Right lobe of liver (tissue), 6 donors: ENCODE measurements around the gene SYCP2. TPM values are rescaled to one million over a fixed set of nuclear protein-coding genes. Genes with fewer than 3 reads are reported as not detected.
A peak's percentile ranks its signal among the peaks of the same experiment; 100 is the strongest.

Experiments used
- ATAC-seq, 4 donors: fragments of 200-7000 bp; cut with Tn5 transposase; one replicate each; pipeline ENCODE4 v1.9.1; 2020; ENCODE audit warnings: mild to moderate bottlenecking in 4 of 4, moderate library complexity in 4 of 4
- DNase-seq, 3 donors: peaks; one replicate each; pipeline ENCODE4 v3.0.0-alpha.2; 2020
- H3K27ac ChIP-seq, 3 donors: fragments of 200-600 bp; one replicate each; pipeline ENCODE4 v1.8.0; 2022
- H3K27me3 ChIP-seq, 2 donors: fragments of 200-600 bp; one replicate each; pipeline ENCODE4 v1.8.0; 2022
- H3K36me3 ChIP-seq, 4 donors: fragments of 200-600 bp; sonication (generic) in 1 of 4; one replicate each; pipeline versions ENCODE4 v1.5.1 to v1.8.0; 2017 to 2022; ENCODE audit warnings: control low read depth in 1 of 4
- H3K4me1 ChIP-seq, 4 donors: fragments of 200-600 bp; sonication (generic) in 1 of 4; one replicate each; pipeline versions ENCODE4 v1.5.1 to v1.8.0; 2017 to 2022; ENCODE audit warnings: control low read depth in 1 of 4
- H3K4me3 ChIP-seq, 3 donors: fragments of 200-600 bp; one replicate each; pipeline ENCODE4 v1.8.0; 2022
- H3K9me3 ChIP-seq, 4 donors: fragments of 200-600 bp; sonication (generic) in 1 of 4; one replicate each; pipeline versions ENCODE4 v1.5.1 to v1.8.0; 2017 to 2022; ENCODE audit warnings: control low read depth in 1 of 4
- POLR2A ChIP-seq: fragments of 450-650 bp; IDR thresholded peaks from one replicate; pipeline ENCODE4 v1.6.1; 2017; ENCODE audit warnings: antibody characterized with exemption, mild to moderate bottlenecking
- WGBS: methylation state at CpG from one replicate; pipeline ENCODE4 v1.1.6; 2018; ENCODE audit warnings: low coverage, low lambda C conversion rate; ENCODE audit not compliant: insufficient coverage; ENCODE audit errors: missing lambda C conversion rate; 5-methylcytosine and 5-hydroxymethylcytosine counted together
- intact Hi-C, 2 donors: fragments of 100-400 bp; cut with DNase I; formaldehyde crosslinking; loops; one replicate each; pipeline versions ENCODE4 v1.11.2 to v1.14.1; 2022
- total RNA-seq, 6 experiments: library from RNA; depleted of rRNA in 2 of 6; stranded (reverse); fragments of >200 nt in 2 of 6; fragmentation: NEBNext Ultra II Directional in 3 of 6; extraction: Animal tissue kit (Norgen Biotek cat#: 25700) in 3 of 6; gene quantifications; one replicate each; pipeline versions ENCODE4 v1.1.0 to v1.2.4, GENCODE V29; 2016 to 2023
- TF ChIP-seq, protein P1 (sequence below), 4 donors: fragments of 200-600 bp in 3 of 4; fragments of 450-650 bp in 1 of 4; IDR thresholded peaks; one replicate each; pipeline versions ENCODE4 v1.5.1 to v1.8.0; 2016 to 2022; ENCODE audit warnings: antibody characterized with exemption in 4 of 4, mild to moderate bottlenecking in 2 of 4
- donor health status: DM: no; HTN: yes; CAD: no.
- donor health status: DM: no; HTN: no; CAD: no.
- donor health status: DM: no; HTN: no; CAD: no.
- donor health status: DM: no; HTN: yes; CAD: no.
- donor health status: DM: no; HTN: yes; CAD: no.

SYCP2 gene
- total RNA-seq, 6 experiments from 2014 or later, result 0.18 to 0.95 (median 0.63) TPM

GRCh38 chr20:59836767-59837166 is 96.7 kb downstream of the SYCP2 start:
- DNase-seq (no peak), ATAC-seq (no peak)
- intact Hi-C loops, result no loop called here
- Histone ChIP-seq H3K36me3 (no peaks in the 10 kb centered on the region), H3K27ac (no peak overlapping the region), H3K27me3 (no peaks in the 10 kb centered on the region), H3K4me3 (no peak overlapping the region), H3K9me3 (no peaks in the 10 kb centered on the region), H3K4me1 (no peaks in the 10 kb centered on the region)
- 38% methylated on average over 6 of the region's 6 CpGs for WGBS
- no peak for TF ChIP-seq POLR2A
- TF ChIP-seq, protein P1, sequence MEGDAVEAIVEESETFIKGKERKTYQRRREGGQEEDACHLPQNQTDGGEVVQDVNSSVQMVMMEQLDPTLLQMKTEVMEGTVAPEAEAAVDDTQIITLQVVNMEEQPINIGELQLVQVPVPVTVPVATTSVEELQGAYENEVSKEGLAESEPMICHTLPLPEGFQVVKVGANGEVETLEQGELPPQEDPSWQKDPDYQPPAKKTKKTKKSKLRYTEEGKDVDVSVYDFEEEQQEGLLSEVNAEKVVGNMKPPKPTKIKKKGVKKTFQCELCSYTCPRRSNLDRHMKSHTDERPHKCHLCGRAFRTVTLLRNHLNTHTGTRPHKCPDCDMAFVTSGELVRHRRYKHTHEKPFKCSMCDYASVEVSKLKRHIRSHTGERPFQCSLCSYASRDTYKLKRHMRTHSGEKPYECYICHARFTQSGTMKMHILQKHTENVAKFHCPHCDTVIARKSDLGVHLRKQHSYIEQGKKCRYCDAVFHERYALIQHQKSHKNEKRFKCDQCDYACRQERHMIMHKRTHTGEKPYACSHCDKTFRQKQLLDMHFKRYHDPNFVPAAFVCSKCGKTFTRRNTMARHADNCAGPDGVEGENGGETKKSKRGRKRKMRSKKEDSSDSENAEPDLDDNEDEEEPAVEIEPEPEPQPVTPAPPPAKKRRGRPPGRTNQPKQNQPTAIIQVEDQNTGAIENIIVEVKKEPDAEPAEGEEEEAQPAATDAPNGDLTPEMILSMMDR (IDR thresholded peaks at IDR 0.05), result no peak

GRCh38 chr20:59835448-59836395 is 97.7 kb downstream of the SYCP2 start:
- DNase-seq, result no peak
- TF ChIP-seq POLR2A, result no peak
- TF ChIP-seq, protein P1 (IDR thresholded peaks at IDR 0.05), result no peak
- intact Hi-C loops, result no loop called here
- Histone ChIP-seq H3K4me1 (no peaks in the 10 kb centered on the region), H3K27ac (no peak overlapping the region), H3K9me3 (no peaks in the 10 kb centered on the region), H3K27me3 (no peaks in the 10 kb centered on the region), H3K36me3 (no peaks in the 10 kb centered on the region), H3K4me3 (no peak overlapping the region)
- WGBS, result 16% methylated on average over 10 of the region's 16 CpGs
- ATAC-seq, result peak in 3 of 4 donors; percentile 61 to 63 (median 62)

- H3K4me1 ChIP-seq, result no peaks in the 10 kb centered on the region
- no peak for TF ChIP-seq POLR2A
- TF ChIP-seq, protein P1 (IDR thresholded peaks at IDR 0.05), result no peak
- WGBS, result 18% methylated on average over 1 of the region's 2 CpGs
- no peaks in the 10 kb centered on the region for H3K36me3 ChIP-seq
- H3K9me3 ChIP-seq, result no peaks in the 10 kb centered on the region
- no peaks in the 10 kb centered on the region for H3K27me3 ChIP-seq
- intact Hi-C loops, result no loop called here
- DNase-seq, result no peak
- no peak overlapping the region for H3K4me3 ChIP-seq
- no peak overlapping the region for H3K27ac ChIP-seq
- ATAC-seq, result no peak
Measured at GRCh38 chr20:59835057-59835447, 98.4 kb downstream of the SYCP2 start.

- Histone ChIP-seq H3K36me3 (no peaks in the 10 kb centered on the region), H3K9me3 (no peaks in the 10 kb centered on the region), H3K4me1 (no peaks in the 10 kb centered on the region), H3K4me3 (no peak overlapping the region), H3K27ac (no peak overlapping the region), H3K27me3 (no peaks in the 10 kb centered on the region)
- no peak for DNase-seq
- no peak for ATAC-seq
- no peak for TF ChIP-seq POLR2A
- TF ChIP-seq, protein P1 (IDR thresholded peaks at IDR 0.05), result no peak
- intact Hi-C loops, result no loop called here
- WGBS, result 58% methylated on average over 6 of the region's 13 CpGs
Measured at GRCh38 chr20:59832406-59833363, 100.8 kb downstream of the SYCP2 start.
